K562 (cell line): ENCODE measurements around the gene EFNA1. TPM values are rescaled to one million over a fixed set of nuclear protein-coding genes. Genes with fewer than 3 reads are reported as not detected.
A peak's percentile ranks its signal among the peaks of the same experiment; 100 is the strongest.

ENCODE experiments used
- AFF1 ChIP-seq, 2 experiments: fragments of 450-650 bp; IDR thresholded peaks; 2 replicates each; pipeline ENCODE4 v1.6.1; 2018; ENCODE audit warnings: mild to moderate bottlenecking in 2 of 2, low read depth in 1 of 2; ENCODE audit not compliant: partially characterized antibody in 2 of 2
- CREB3 ChIP-seq: fragments of 450-650 bp; conservative IDR thresholded peaks from 2 replicates; pipeline ENCODE4 v1.6.1; 2016; ENCODE audit warnings: missing genetic modification characterization, low read depth, mild to moderate bottlenecking, missing compliant biosample characterization, moderate library complexity
- KAT8 ChIP-seq: fragments of 450-650 bp; IDR thresholded peaks from 2 replicates; pipeline ENCODE4 v1.6.1; 2016; ENCODE audit warnings: low read depth, mild to moderate bottlenecking
- KLF13 ChIP-seq: fragments of 450-650 bp; IDR thresholded peaks from 2 replicates; pipeline ENCODE4 v1.6.1; 2016; ENCODE audit warnings: missing genetic modification characterization, low read depth, mild to moderate bottlenecking, missing compliant biosample characterization, moderate library complexity, borderline replicate concordance
- NR2C2 ChIP-seq, 2 experiments: fragments of 200-800 bp in 1 of 2; sonication (Bioruptor generic) in 1 of 2; sonication (generic) in 1 of 2; formaldehyde crosslinking in 1 of 2; IDR thresholded peaks; 2 replicates each; pipeline versions ENCODE4 v1.6.1 to v1.8.0; 2016 to 2022; ENCODE audit warnings: mild to moderate bottlenecking in 1 of 2, missing compliant biosample characterization in 1 of 2, missing genetic modification characterization in 1 of 2, missing genetic modification reagents in 1 of 2
- PRDM10 ChIP-seq: fragments of 450-650 bp; IDR thresholded peaks from 2 replicates; pipeline ENCODE4 v1.6.1; 2018; ENCODE audit not compliant: partially characterized antibody
- PRPF4 ChIP-seq: fragments of 200-400 bp; formaldehyde crosslinking; IDR thresholded peaks from one replicate; pipeline ENCODE4 v1.6.1; 2017; ENCODE audit warnings: low read length, low read depth, mild to moderate bottlenecking; ENCODE audit not compliant: insufficient read depth, poor library complexity, severe bottlenecking
- RERE ChIP-seq: sonication (generic); formaldehyde crosslinking; IDR thresholded peaks from 2 replicates; pipeline ENCODE4 v1.8.0; 2023; ENCODE audit warnings: missing genetic modification reagents, mild to moderate bottlenecking, borderline replicate concordance
- ZNF165 ChIP-seq: fragments of 250-450 bp; sonication (Bioruptor Pico); IDR thresholded peaks from 2 replicates; pipeline ENCODE4 v1.4.0; 2020; ENCODE audit warnings: borderline replicate concordance
- ZNF431 ChIP-seq: sonication (generic); formaldehyde crosslinking; IDR thresholded peaks from 2 replicates; pipeline ENCODE4 v1.8.0; 2022; ENCODE audit warnings: mild to moderate bottlenecking, missing genetic modification reagents
- ZNF766 ChIP-seq: fragments of 200-800 bp; sonication (Bioruptor generic); conservative IDR thresholded peaks from 2 replicates; pipeline ENCODE4 v1.6.1; 2016; ENCODE audit warnings: missing genetic modification characterization, missing compliant biosample characterization
- polyA plus RNA-seq, 8 experiments: library from polyadenylated mRNA; depleted of rRNA in 4 of 8; stranded (reverse) in 5 of 8; unstranded in 3 of 8; fragments of >200 nt; fragmentation: Nextera tagmentation in 2 of 8; fragmentation: Illumina TruSeq in 1 of 8; extraction: Ambion mirVana in 2 of 8; extraction: Trizol in 1 of 8; gene quantifications; 2 replicates each; pipeline versions ENCODE4 v1.2.1 to v1.2.3, GENCODE V29; 2011 to 2014; ENCODE audit warnings: inconsistent platforms in 1 of 8, missing spikeins in 1 of 8
- total RNA-seq, 7 experiments: library from RNA; depleted of rRNA in 6 of 7; stranded (reverse); fragments of >200 nt in 6 of 7; fragmentation: Illumina TruSeq in 2 of 7; extraction: Trizol in 2 of 7; gene quantifications; 2 replicates each; pipeline versions ENCODE4 v1.2.1 to v1.2.3, GENCODE V29; 2011 to 2021; ENCODE audit warnings: low replicate concordance in 1 of 7

Gene EFNA1
- total and polyA plus RNA-seq, 9 of the 15 experiments (the other 6 are each of a cell fraction or from before 2014, with no cell fraction given) = 2.1 to 9.3 (median 3.0) TPM

- peak in 1 of 2 experiments; percentile 40 for TF ChIP-seq AFF1 (IDR thresholded peaks at IDR 0.05; ENCODE audit: low read depth in 1 of 2, partially characterized antibody in 2 of 2)
- peak; percentile 62 for TF ChIP-seq PRDM10
- TF ChIP-seq CREB3 (tag) = no peak
- TF ChIP-seq ZNF766 = no peak
- TF ChIP-seq KLF13 (tag) = peak; percentile 82; the same call in 1 of the 2 replicates
- TF ChIP-seq RERE (CRISPR knock-in tag) = no peak
- no peak for TF ChIP-seq KAT8
- no peak for TF ChIP-seq ZNF431
- TF ChIP-seq PRPF4 = no peak
- no peak for TF ChIP-seq ZNF165 (CRISPR knock-in tag)
- no peak for TF ChIP-seq NR2C2 (CRISPR knock-in tag; IDR thresholded peaks at IDR 0.05)
- peak; percentile 95 for TF ChIP-seq NR2C2 (tag; IDR thresholded peaks at IDR 0.05)
Measured at GRCh38 chr1:155134880-155135414, 7.3 kb downstream of the EFNA1 start (continued).
